AG09319 (cell line): Measurements from ENCODE around the gene COL8A2.
A peak's percentile ranks its signal among the peaks of the same experiment; 100 is the strongest.
"Not testable (repeated sequence)": the region's sequence is repeated elsewhere in the genome, so short reads cannot be mapped to it uniquely, and the experiment has no call there.

Source experiments
- DNase-seq: peaks from one replicate; pipeline ENCODE4 v3.0.0-alpha.2; 2010; ENCODE audit warnings: low read depth; ENCODE audit errors: extremely low read depth
- CTCF ChIP-seq: IDR thresholded peaks from 2 replicates; pipeline ENCODE4 v1.5.1; 2011; ENCODE audit warnings: low read depth, mild to moderate bottlenecking, inconsistent platforms, low read length, moderate library complexity

The COL8A2 gene

DNA sequence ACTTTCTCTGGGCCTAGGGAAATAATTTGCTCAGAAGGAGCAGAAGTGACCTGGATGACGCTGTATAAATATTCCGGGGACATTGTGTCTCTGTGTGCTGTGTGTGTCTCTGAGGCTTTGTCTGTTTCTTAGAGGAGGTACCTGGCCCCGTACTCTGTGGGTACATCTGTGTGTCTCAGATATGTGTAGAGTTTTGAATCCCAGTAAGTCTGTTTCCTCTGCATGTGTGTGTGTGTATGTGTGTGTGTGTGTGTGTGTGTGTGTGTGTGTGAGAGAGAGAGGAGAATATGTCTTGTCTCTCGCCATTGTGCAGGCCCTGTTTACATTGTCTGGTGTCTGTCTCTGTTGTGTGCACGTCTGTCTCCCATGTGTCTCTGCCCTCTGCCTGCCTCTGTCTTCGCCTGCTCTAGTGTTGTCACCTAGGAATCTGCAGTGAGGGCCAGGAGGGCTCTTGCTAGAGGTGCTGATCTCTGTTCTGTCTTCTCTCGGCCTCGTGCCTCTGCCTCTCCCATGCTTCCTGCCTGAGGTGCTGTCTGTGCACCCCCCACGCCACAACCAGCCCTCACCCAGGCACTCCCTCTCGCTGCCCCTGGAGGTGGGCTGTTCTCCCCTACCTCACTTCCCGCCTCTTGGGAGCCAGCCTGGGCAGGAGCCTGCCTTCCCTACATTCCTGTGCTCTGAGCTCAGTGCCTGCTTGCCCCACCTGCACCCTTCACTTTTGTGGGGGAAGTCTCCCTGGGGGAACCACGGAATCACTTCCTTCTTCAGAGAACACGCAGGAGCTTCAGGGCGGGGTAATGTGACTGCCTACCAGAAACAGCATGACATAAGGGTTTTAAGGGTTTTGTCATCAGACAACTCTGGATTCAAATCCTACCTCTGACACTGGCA is 36.9 kb upstream of the COL8A2 start:
- no peak for DNase-seq
- TF ChIP-seq CTCF: no peak

- TF ChIP-seq CTCF: peak; percentile 40
- no peak for DNase-seq
Measured at GRCh38 chr1:36160949-36161485, 36.0 kb upstream of the COL8A2 start.

GRCh38 chr1:36160388-36160948 is 35.4 kb upstream of the COL8A2 start:
- no peak for TF ChIP-seq CTCF
- no peak for DNase-seq

- no peak for TF ChIP-seq CTCF
- no peak for DNase-seq
Measured at GRCh38 chr1:36159614-36160387, 34.8 kb upstream of the COL8A2 start.

GRCh38 chr1:36158827-36159252 is 33.8 kb upstream of the COL8A2 start:
- DNase-seq: not testable (repeated sequence)

- no peak for TF ChIP-seq CTCF
- DNase-seq: no peak
Measured at GRCh38 chr1:36157973-36158826, 33.2 kb upstream of the COL8A2 start.
